B cell (primary cell): ENCODE results near the gene IGSF9. TPM values are rescaled to one million over a fixed set of nuclear protein-coding genes. Genes with fewer than 3 reads are reported as not detected.
A peak's percentile ranks its signal among the peaks of the same experiment; 100 is the strongest.

Source experiments
- ATAC-seq: fragments of 200-7000 bp; cut with Tn5 transposase; one replicate; pipeline ENCODE4 v1.10.0; 2021; ENCODE audit warnings: low read depth, mild to moderate bottlenecking, moderate number of reproducible peaks, moderate library complexity
- CTCF ChIA-PET: fragments of 350-600 bp; sonication (Branson Sonifier 250); formaldehyde crosslinking; loops from one replicate; lab custom pipeline; 2021; ENCODE audit warnings: antibody characterized with exemption, inconsistent platforms; lab: Charles Lee
- POLR2A ChIA-PET: fragments of 350-600 bp; sonication (Branson Sonifier 250); formaldehyde crosslinking; loops from one replicate; lab custom pipeline; 2021; ENCODE audit warnings: antibody characterized with exemption; lab: Charles Lee
- DNase-seq: peaks from one replicate; pipeline ENCODE4 v3.0.0; 2013
- H2AFZ ChIP-seq: 2 replicates; pipeline ENCODE4 v1.6.1; 2012; ENCODE audit warnings: mild to moderate bottlenecking, low read depth, low read length; ENCODE audit not compliant: insufficient read depth, poor library complexity, severe bottlenecking
- H3K27ac ChIP-seq, 2 donors: 1 replicate in 1 of 2; 2 replicates in 1 of 2; pipeline ENCODE4 v1.5.1; 2012 to 2013; ENCODE audit warnings: low read length in 2 of 2, mild to moderate bottlenecking in 2 of 2, moderate library complexity in 1 of 2
- H3K27me3 ChIP-seq, 4 experiments: fragments of 200-600 bp in 1 of 4; sonication (generic) in 1 of 4; replicated peaks in 1 of 4; 1 replicate in 2 of 4; 2 replicates in 2 of 4; pipeline versions ENCODE4 v1.6.1 to v1.7.0; 2013 to 2016; ENCODE audit warnings: low read length in 3 of 4, mild to moderate bottlenecking in 2 of 4, mixed read lengths in 1 of 4, moderate library complexity in 1 of 4; ENCODE audit not compliant: insufficient read depth in 4 of 4, control insufficient read depth in 3 of 4; ENCODE audit errors: control extremely low read depth in 1 of 4
- H3K36me3 ChIP-seq, 2 experiments: replicated peaks in 1 of 2; 1 replicate in 1 of 2; 2 replicates in 1 of 2; pipeline versions ENCODE4 v1.6.1 to v1.7.1; 2013; ENCODE audit warnings: low read length in 1 of 2; ENCODE audit not compliant: insufficient read depth in 2 of 2, control insufficient read depth in 1 of 2; ENCODE audit errors: control extremely low read depth in 1 of 2, extremely low read depth in 1 of 2
- H3K4me1 ChIP-seq, 2 donors: fragments of 200-600 bp in 1 of 2; sonication (generic) in 1 of 2; 1 replicate in 1 of 2; 2 replicates in 1 of 2; pipeline versions ENCODE4 v1.5.1 to v1.6.1; 2013 to 2017; ENCODE audit warnings: low read length in 2 of 2; ENCODE audit not compliant: control insufficient read depth in 2 of 2, insufficient read depth in 2 of 2
- H3K4me2 ChIP-seq: replicated peaks from 2 replicates; pipeline ENCODE3; 2012; ENCODE audit warnings: mild to moderate bottlenecking, low read depth, low read length; ENCODE audit not compliant: poor library complexity, severe bottlenecking
- H3K4me3 ChIP-seq, 5 experiments: fragments of 200-600 bp in 1 of 5; sonication (generic) in 1 of 5; 1 replicate in 3 of 5; 2 replicates in 2 of 5; pipeline versions ENCODE4 v1.5.1 to v1.7.0; 2011 to 2016; ENCODE audit warnings: low read length in 4 of 5, mild to moderate bottlenecking in 4 of 5, low read depth in 2 of 5, control low read depth in 1 of 5, moderate library complexity in 1 of 5; ENCODE audit not compliant: insufficient read depth in 1 of 5; ENCODE audit errors: control extremely low read depth in 1 of 5, extremely low read depth in 1 of 5
- H3K79me2 ChIP-seq: fragments of 200-600 bp; sonication (generic); one replicate; pipeline ENCODE4 v1.6.0; 2016; ENCODE audit warnings: low read length; ENCODE audit not compliant: control insufficient read depth, insufficient read depth
- H3K9ac ChIP-seq: fragments of 200-600 bp; sonication (generic); 2 replicates; pipeline ENCODE4 v1.6.1; 2017; ENCODE audit warnings: mild to moderate bottlenecking, low read length, moderate library complexity
- H3K9me3 ChIP-seq, 3 donors: one replicate each; pipeline versions ENCODE4 v1.6.1 to v1.7.1; 2013; ENCODE audit warnings: low read length in 2 of 3; ENCODE audit not compliant: control insufficient read depth in 2 of 3, insufficient read depth in 1 of 3; ENCODE audit errors: control extremely low read depth in 1 of 3
- H4K20me1 ChIP-seq: 2 replicates; pipeline ENCODE4 v1.6.0; 2012; ENCODE audit warnings: mild to moderate bottlenecking, low read length; ENCODE audit not compliant: insufficient read depth, control insufficient read depth, poor library complexity, severe bottlenecking
- H3K27ac Mint-ChIP-seq: one replicate; pipeline ENCODE4 v1.8.0; 2021; ENCODE audit warnings: mixed read lengths
- H3K27me3 Mint-ChIP-seq: one replicate; pipeline ENCODE4 v1.8.0; 2021; ENCODE audit warnings: mixed read lengths
- H3K4me1 Mint-ChIP-seq: one replicate; pipeline ENCODE4 v1.8.0; 2021; ENCODE audit warnings: mixed read lengths
- H3K4me3 Mint-ChIP-seq: one replicate; pipeline ENCODE4 v1.8.0; 2021; ENCODE audit warnings: mixed read lengths
- H3K9me3 Mint-ChIP-seq: one replicate; pipeline ENCODE4 v1.8.0; 2022; ENCODE audit warnings: mixed read lengths; ENCODE audit not compliant: insufficient read depth
- EZH2 ChIP-seq: IDR thresholded peaks from 2 replicates; pipeline ENCODE4 v1.6.1; 2012; ENCODE audit warnings: borderline replicate concordance, low read depth, mild to moderate bottlenecking, moderate library complexity, low read length; ENCODE audit not compliant: insufficient read depth, poor library complexity, severe bottlenecking
- WGBS: methylation state at CpG from one replicate; pipeline ENCODE4 v1.1.5; 2013; ENCODE audit warnings: missing lambda C conversion rate; ENCODE audit not compliant: insufficient coverage; 5-methylcytosine and 5-hydroxymethylcytosine counted together
- intact Hi-C: fragments of 100-400 bp; cut with micrococcal nuclease; formaldehyde crosslinking; loops from one replicate; pipeline ENCODE4 v1.10.0; 2022
- polyA plus RNA-seq: library from polyadenylated mRNA; depleted of rRNA; stranded (reverse); fragments of >200 nt; gene quantifications from 2 replicates; pipeline ENCODE4 v1.2.3, GENCODE V29; 2012
- total RNA-seq, 2 donors: library from RNA; stranded (reverse); fragments of 120-200 nt in 1 of 2; gene quantifications; 1 replicate in 1 of 2; 2 replicates in 1 of 2; pipeline versions ENCODE4 v1.2.3 to v1.2.4, GENCODE V29; 2013 to 2022
- TF ChIP-seq, protein P1 (sequence below): fragments of 200-600 bp; IDR thresholded peaks from one replicate; pipeline ENCODE4 v1.8.0; 2022; ENCODE audit warnings: antibody characterized with exemption, mild to moderate bottlenecking

Gene IGSF9
- total and polyA plus RNA-seq, 2 donors (not counting 1 experiment from before 2014, with no cell fraction given): 0.36 to 0.37 TPM

DNA sequence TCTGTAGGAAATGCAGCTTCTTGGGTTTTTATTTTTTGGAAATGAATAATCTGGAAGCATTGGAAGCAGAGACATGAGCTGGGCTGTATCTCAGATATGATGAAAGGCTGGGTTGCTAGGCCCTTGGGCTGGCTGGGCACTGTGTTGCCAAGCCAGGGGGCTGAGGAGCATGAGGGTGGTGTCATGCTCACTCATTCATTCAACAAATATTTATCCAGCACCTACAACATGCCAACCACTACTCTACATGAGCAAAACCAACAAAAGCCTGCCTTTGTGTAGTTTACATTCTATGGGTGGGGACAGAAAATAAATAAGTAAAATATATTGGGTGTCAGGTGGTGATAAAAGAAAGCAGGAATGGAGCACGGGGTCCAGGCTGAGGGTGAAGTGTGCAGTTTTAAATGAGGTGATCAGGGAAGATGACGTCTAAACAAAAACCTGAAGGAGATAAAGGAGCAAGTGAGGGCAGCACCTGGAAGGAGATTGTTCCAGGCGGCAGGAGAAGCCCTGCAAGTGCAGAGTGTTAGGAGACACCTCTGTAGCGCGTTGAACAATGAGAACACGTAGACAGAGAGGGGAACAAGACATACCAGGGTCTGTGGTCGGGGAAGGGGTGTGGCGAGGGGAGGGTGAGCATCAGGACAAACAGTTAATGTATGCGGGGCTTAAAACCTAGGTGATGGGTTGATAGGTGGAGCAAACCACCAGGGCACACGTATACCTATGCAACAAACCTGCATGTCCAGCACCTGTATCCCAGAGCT is 31.0 kb downstream of the IGSF9 start:
- Histone ChIP-seq H3K79me2 (peaks cover 4% of the 10 kb centered on the region), H4K20me1 (peaks cover 9% of the 10 kb centered on the region), H3K4me2 (no peak overlapping the region), H3K36me3 (peaks cover 0 to 27% of the 10 kb centered on the region in 2 experiments), H2AFZ (no peak overlapping the region), H3K27ac (peak overlapping the region in 1 of 2 donors; percentile 8), H3K9me3 (no peaks in the 10 kb centered on the region), H3K4me3 (no peak overlapping the region), H3K27me3 (no peaks in the 10 kb centered on the region), H3K9ac (no peak overlapping the region), H3K4me1 (peaks cover 38 to 46% of the 10 kb centered on the region in 2 donors)
- ATAC-seq (no peak), DNase-seq (no peak)
- peak overlapping the region; percentile 73 for H3K27ac Mint-ChIP-seq
- ChIA-PET CTCF (interaction anchor here (1.0 to 2.1 kb wide), 4 partner anchors 11 to 115 kb away, joined by 3 to 6 read pairs (median 4); partner anchors contain the start of gene TAGLN2), POLR2A (interaction anchor here (0.7 kb wide), 1 partner anchor 9 kb away, joined by 5 read pairs; no protein-coding TSS in a partner anchor)
- 86% methylated on average over 7 of the region's 10 CpGs for WGBS
- peaks cover 71% of the 10 kb centered on the region for H3K4me1 Mint-ChIP-seq
- no peak for TF ChIP-seq EZH2
- TF ChIP-seq, protein P1, sequence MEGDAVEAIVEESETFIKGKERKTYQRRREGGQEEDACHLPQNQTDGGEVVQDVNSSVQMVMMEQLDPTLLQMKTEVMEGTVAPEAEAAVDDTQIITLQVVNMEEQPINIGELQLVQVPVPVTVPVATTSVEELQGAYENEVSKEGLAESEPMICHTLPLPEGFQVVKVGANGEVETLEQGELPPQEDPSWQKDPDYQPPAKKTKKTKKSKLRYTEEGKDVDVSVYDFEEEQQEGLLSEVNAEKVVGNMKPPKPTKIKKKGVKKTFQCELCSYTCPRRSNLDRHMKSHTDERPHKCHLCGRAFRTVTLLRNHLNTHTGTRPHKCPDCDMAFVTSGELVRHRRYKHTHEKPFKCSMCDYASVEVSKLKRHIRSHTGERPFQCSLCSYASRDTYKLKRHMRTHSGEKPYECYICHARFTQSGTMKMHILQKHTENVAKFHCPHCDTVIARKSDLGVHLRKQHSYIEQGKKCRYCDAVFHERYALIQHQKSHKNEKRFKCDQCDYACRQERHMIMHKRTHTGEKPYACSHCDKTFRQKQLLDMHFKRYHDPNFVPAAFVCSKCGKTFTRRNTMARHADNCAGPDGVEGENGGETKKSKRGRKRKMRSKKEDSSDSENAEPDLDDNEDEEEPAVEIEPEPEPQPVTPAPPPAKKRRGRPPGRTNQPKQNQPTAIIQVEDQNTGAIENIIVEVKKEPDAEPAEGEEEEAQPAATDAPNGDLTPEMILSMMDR: no peak
- H3K27me3 Mint-ChIP-seq: no peaks in the 10 kb centered on the region
- no peaks in the 10 kb centered on the region for H3K9me3 Mint-ChIP-seq
- no peak overlapping the region for H3K4me3 Mint-ChIP-seq
- intact Hi-C loops: no loop called here
